NCI-H748 (cell line): Measurements from ENCODE around the gene RNF168.
A peak's percentile ranks its signal among the peaks of the same experiment; 100 is the strongest.
"Not testable (repeated sequence)": the region's sequence is repeated elsewhere in the genome, so short reads cannot be mapped to it uniquely, and the experiment has no call there.

ENCODE experiments used
- DNase-seq: peaks from one replicate; lab custom pipeline; 2025; ENCODE audit not compliant: unreplicated experiment; lab: John Stamatoyannopoulos, UW

The RNF168 gene

GRCh38 chr3:196503196-196504076 is at the start of gene RNF168:
RNF168 (minus strand) TSS chr3:196503768; CDS start chr3:196503173, 595 bp downstream.
- peak; percentile 95 for DNase-seq

GRCh38 chr3:196552253-196552652 is 48.7 kb upstream of the RNF168 start:
- no peak for DNase-seq

- DNase-seq = not testable (repeated sequence)
Observed at GRCh38 chr3:196550172-196550571, 46.6 kb upstream of the RNF168 start.

DNA sequence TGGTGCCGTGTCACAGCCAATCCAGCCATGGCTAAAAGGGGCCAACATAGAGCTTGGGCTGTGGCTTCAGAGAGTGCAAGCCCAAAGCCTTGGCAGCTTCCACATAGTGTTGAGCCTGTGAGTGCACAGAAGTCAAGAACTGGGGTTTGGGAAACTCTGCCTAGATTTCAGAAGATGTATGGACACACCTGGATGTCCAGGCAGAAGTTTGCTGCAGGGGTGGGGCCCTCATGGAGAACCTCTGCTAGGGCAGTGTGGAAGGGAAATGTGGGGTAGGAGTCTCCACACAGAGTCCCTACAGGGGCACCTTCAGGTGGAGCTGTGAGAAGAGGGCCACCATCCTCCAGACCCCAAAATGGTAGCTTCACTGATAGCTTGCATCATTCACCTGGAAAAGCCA is 45.7 kb upstream of the RNF168 start:
- not testable (repeated sequence) for DNase-seq

DNA sequence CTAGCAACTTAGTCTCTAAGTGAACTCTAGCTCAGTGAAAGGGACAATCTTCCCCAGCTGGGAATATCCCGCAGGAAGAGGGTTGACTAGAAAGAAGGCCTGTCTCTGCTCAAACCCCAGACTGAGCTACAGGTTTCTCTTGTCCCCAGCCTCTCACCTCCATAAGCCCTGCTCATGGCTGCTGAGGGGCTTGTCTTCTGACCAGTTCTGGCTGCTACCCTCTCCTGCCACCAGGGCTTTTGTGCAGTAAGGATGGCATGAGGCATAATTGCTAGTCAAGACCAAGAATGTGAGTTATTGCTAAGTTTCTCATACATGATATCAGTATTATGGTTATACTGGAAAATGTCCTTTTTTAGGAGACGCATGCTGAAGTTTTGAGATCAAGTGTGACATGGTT is 43.5 kb upstream of the RNF168 start:
- no peak for DNase-seq

GRCh38 chr3:196546537-196546936 is 43.0 kb upstream of the RNF168 start:
- no peak for DNase-seq

- no peak for DNase-seq
Observed at GRCh38 chr3:196544491-196544992, 41.0 kb upstream of the RNF168 start.

DNA sequence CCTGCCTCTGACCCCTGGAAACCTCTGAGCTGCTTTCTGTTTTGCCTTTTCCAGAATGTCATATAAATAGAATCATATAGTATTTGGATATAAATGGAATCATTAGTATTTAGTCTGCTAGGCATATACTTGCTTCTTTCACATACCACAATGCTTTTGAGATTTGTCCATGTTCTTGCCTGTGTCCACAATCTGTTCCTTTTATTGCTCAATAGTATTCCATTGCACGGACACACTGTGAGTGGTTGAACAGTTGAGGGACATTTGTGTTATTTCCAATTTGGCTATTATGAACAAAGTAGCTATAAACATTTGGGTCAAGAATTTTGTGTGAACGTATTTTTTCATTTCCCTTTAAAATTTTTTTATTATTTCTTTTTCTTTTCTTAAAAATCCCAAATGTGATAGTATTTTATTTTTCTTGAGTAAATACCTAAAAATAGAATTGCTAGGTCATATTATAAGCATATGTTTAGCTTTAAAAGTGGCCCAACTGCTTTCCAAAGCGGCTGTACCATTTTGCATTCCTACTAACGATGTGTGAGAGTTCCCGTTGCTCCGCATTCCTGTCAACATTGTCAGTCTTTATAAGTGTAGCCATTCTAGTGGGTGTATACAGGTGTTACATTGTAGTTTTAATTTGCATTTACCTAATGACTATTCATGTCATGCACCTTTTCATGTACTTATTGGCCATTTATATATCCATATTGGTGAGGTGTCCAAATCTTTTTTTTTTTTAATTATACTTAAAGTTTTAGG is 38.3 kb upstream of the RNF168 start:
- DNase-seq = no peak

DNA sequence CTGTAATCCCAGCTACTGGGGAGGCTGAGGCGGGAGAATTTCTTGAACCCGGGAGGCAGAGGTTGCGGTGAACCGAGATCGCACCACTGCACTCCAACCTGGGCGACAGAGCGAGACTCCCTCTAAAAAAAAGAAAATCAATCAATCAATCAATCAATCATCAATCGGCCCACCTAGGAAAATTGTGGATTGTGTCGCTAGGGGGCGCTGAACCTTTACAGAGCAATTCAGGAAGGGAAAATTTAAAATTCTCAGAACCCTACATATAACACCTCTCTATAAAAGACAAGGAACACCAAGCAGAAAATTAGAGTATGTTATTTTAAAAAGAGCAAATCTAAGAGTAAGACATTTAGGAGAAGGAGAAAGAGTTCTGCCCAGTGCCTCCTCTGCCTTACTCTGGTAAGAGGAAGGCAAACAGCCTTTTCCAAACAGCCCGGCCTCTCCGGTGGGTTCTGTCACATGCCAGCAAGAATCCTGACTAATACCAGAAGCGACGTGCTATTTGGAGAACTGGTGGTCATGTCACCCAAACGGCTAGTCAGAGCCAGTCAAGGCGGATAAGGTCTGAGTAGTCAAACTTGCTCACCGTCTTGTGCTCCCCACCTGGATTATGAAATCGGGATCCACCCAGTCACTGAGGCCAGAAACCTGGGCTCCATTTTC is 33.9 kb upstream of the RNF168 start:
- DNase-seq = peak; percentile 27

- DNase-seq = no peak
Observed at GRCh38 chr3:196533260-196533681, 29.7 kb upstream of the RNF168 start.

DNA sequence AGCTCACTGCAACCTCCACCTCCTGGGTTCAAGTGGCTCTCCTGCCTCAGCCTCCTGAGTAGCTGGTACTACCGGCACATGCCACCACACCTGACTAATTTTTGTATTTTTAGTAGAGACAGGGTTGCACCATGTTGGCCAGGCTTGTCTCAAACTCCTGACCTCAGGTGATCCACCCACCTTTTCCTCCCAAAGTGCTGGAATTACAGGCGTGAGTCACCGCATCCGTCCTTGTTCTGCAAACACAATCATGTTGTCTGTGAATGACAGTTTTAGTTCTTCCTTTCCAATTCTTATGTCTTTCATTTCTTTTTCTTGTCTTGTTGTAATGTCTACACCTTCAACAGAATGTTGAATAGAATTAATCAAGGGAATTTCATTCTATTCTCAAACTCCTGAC is 27.9 kb upstream of the RNF168 start:
- no peak for DNase-seq

- DNase-seq = peak; percentile 79
Observed at GRCh38 chr3:196528639-196529233, 25.2 kb upstream of the RNF168 start.

DNA sequence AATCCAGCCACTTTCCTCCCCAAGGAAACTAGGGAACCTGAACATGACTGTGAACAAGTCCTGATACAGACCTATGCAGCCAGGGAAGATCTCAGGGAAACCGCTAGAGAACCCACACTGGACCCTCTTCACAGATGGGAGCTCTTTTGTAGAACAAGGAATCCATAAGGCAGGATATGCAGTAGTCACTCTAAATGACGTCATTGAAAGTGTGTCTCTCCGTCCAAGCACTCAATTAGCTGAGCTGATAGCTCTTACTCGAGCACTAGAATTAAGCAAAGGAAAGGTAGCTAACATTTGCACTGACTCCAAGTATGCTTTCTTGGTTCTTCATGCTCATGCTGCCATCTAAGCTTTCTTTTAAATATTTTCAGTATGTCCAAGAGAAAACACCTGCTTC is 21.6 kb upstream of the RNF168 start:
- DNase-seq = no peak

DNA sequence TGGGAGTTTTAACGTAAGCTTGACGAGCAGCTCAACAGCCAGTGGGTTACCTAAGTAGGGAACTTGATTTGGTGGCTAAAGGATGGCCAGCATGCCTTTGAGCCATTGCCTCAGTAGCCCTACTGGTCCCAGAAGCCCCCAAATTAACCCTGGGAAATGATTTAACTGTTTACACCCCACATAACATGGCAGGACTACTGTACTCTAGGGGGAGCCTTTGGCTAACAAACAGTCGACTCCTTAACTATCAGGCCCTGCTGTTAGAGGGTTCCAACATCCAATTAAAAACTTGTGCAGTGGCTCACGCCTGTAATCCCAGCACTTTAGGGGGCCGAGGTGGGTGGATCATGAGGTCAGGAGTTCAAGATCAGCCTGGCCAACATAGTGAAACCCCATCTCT is 21.0 kb upstream of the RNF168 start:
- no peak for DNase-seq

- DNase-seq = no peak
Observed at GRCh38 chr3:196523841-196524240, 20.3 kb upstream of the RNF168 start.

- not testable (repeated sequence) for DNase-seq
Observed at GRCh38 chr3:196521291-196521690, 17.7 kb upstream of the RNF168 start.

DNA sequence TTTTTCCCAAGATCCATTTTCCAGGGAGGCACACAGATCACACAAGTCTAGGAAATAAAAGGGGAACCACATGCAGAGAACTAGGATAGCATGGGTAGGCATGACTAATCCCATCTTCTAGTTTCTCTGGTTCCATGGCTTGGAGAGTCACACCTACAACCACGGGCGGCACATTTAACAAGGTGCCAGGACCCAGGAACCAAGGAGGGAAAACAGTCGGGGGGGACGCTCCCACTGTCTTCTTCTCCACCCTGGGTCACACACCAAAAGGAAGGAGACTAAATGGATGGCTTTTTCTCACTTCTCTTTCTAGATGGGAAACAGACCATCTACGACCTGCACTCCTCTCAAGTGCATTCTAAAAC is 16.1 kb upstream of the RNF168 start:
- no peak for DNase-seq

- DNase-seq = peak; percentile 71
Observed at GRCh38 chr3:196518966-196519717, 15.6 kb upstream of the RNF168 start.

DNA sequence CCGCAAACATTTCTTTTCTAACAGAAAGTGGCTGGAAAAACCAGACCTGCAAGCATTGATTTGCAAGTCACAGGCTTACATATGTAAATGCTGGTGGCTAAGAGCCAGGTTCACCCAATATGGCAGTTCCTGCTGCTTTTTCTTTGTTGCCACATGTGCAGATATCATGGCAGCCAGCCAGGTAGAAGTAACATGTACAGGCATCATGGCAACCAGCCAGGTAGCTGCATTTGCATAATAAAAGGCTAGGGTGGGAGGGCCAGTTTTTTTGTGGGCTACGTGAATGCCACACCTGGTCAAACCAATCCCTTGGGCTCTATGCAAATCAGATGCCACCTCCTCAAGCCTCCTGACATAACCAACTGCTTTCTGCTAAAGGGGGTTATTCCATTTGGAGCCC is 14.4 kb upstream of the RNF168 start:
- DNase-seq = peak; percentile 76

GRCh38 chr3:196517162-196517800 is 13.7 kb upstream of the RNF168 start:
- no peak for DNase-seq
